HG03039 (cell line): ENCODE data around the gene RPLP1.

Experiments
- ATAC-seq: cut with Tn5 transposase; IDR thresholded peaks from one replicate; pipeline ENCODE4 v1.9.1; 2021; ENCODE audit warnings: mild to moderate bottlenecking, moderate library complexity; ENCODE audit not compliant: unreplicated experiment

Gene RPLP1

GRCh38 chr15:69468241-69469121 lies 15.9 kb downstream of the RPLP1 start:
- ATAC-seq: no peak

GRCh38 chr15:69469467-69470201 lies 17.0 kb downstream of the RPLP1 start:
- ATAC-seq: no peak

- no peak for ATAC-seq
Observed at GRCh38 chr15:69472046-69472445, 19.4 kb downstream of the RPLP1 start.

GRCh38 chr15:69472562-69472961 lies 19.9 kb downstream of the RPLP1 start:
- ATAC-seq: no peak

GRCh38 chr15:69474291-69474690 lies 21.7 kb downstream of the RPLP1 start:
- no peak for ATAC-seq

- no peak for ATAC-seq
Observed at GRCh38 chr15:69474846-69475455, 22.3 kb downstream of the RPLP1 start.

- ATAC-seq: no peak
Observed at GRCh38 chr15:69475769-69476358, 23.2 kb downstream of the RPLP1 start.

- no peak for ATAC-seq
Observed at GRCh38 chr15:69476704-69477473, 24.3 kb downstream of the RPLP1 start.

- no peak for ATAC-seq
Observed at GRCh38 chr15:69478259-69478781, 25.7 kb downstream of the RPLP1 start.

GRCh38 chr15:69479081-69479480 lies 26.5 kb downstream of the RPLP1 start:
- ATAC-seq: no peak

- ATAC-seq: no peak
Observed at GRCh38 chr15:69479971-69480370, 27.4 kb downstream of the RPLP1 start.

GRCh38 chr15:69480932-69481331 lies 28.3 kb downstream of the RPLP1 start:
- ATAC-seq: no peak

- no peak for ATAC-seq
Observed at GRCh38 chr15:69482686-69483256, 30.2 kb downstream of the RPLP1 start.

- no peak for ATAC-seq
Observed at GRCh38 chr15:69484837-69485236, 32.2 kb downstream of the RPLP1 start.

GRCh38 chr15:69486481-69487110 lies 34.0 kb downstream of the RPLP1 start:
- no peak for ATAC-seq

- ATAC-seq: no peak
Observed at GRCh38 chr15:69489073-69489571, 36.5 kb downstream of the RPLP1 start.

- no peak for ATAC-seq
Observed at GRCh38 chr15:69490356-69491037, 37.9 kb downstream of the RPLP1 start.

- no peak for ATAC-seq
Observed at GRCh38 chr15:69491038-69491505, 38.5 kb downstream of the RPLP1 start.

GRCh38 chr15:69493406-69493805 lies 40.8 kb downstream of the RPLP1 start:
- ATAC-seq: no peak
